Psoas muscle (tissue), 8 donors: Measurements from ENCODE around the gene PEX5. TPM values are rescaled to one million over a fixed set of nuclear protein-coding genes. Genes with fewer than 3 reads are reported as not detected.

Source experiments
- ATAC-seq, 4 donors: fragments of 200-7000 bp; cut with Tn5 transposase; one replicate each; pipeline ENCODE4 v1.9.1; 2020; ENCODE audit warnings: moderate library complexity in 3 of 4, mild to moderate bottlenecking in 2 of 4
- DNase-seq, 2 donors: peaks; one replicate each; pipeline ENCODE4 v3.0.0-alpha.2; 2020
- H3K27ac ChIP-seq: fragments of 200-600 bp; one replicate; pipeline ENCODE4 v1.8.0; 2022
- H3K27me3 ChIP-seq, 3 donors: fragments of 200-600 bp in 1 of 3; one replicate each; pipeline versions ENCODE4 v1.6.1 to v1.8.0; 2013 to 2022; ENCODE audit warnings: low read length in 2 of 3, mild to moderate bottlenecking in 2 of 3, moderate library complexity in 1 of 3; ENCODE audit not compliant: insufficient read depth in 3 of 3
- H3K36me3 ChIP-seq, 2 donors: fragments of 200-600 bp in 1 of 2; one replicate each; pipeline versions ENCODE4 v1.6.1 to v1.8.0; 2013 to 2022; ENCODE audit warnings: low read depth in 1 of 2, mild to moderate bottlenecking in 1 of 2, moderate library complexity in 1 of 2; ENCODE audit not compliant: insufficient read depth in 1 of 2
- H3K4me1 ChIP-seq: fragments of 200-600 bp; one replicate; pipeline ENCODE4 v1.8.0; 2022
- H3K4me3 ChIP-seq: fragments of 200-600 bp; one replicate; pipeline ENCODE4 v1.8.0; 2022; ENCODE audit warnings: mild to moderate bottlenecking
- H3K9me3 ChIP-seq: fragments of 200-600 bp; one replicate; pipeline ENCODE4 v1.8.0; 2022
- CTCF ChIP-seq: fragments of 200-600 bp; IDR thresholded peaks from one replicate; pipeline ENCODE4 v1.8.0; 2022; ENCODE audit warnings: antibody characterized with exemption
- WGBS, 3 donors: extraction: QIAGEN DNeasy Blood & Tissue Kit; methylation state at CpG; one replicate each; pipeline versions ENCODE4 v1.1.6 to v1.1.7; 2013; 5-methylcytosine and 5-hydroxymethylcytosine counted together
- intact Hi-C, 2 donors: fragments of 100-400 bp; cut with DNase I; formaldehyde crosslinking; loops; one replicate each; pipeline versions ENCODE4 v1.11.0 to v1.14.2; 2022
- polyA plus RNA-seq, 3 donors: library from polyadenylated mRNA; stranded (reverse); fragments of 200-250 nt; gene quantifications; one replicate each; pipeline ENCODE4 v1.2.3, GENCODE V29; 2013
- total RNA-seq, 4 donors: library from RNA; stranded (reverse); fragmentation: NEBNext Ultra II Directional in 2 of 4; extraction: Animal tissue kit (Norgen Biotek cat#: 25700) in 2 of 4; gene quantifications; one replicate each; pipeline versions ENCODE4 v1.2.1 to v1.2.4, GENCODE V29; 2021 to 2023
- donor health status: healthy with polysubstance abuse.
- donor health status: DM: no; HTN: no; CAD: no; lungs with moderate emphysema.
- donor health status: Bipolar disorder and iron deficiency.
- donor health status: healthy.
- donor health status: DM: yes; HTN: yes; CAD: no.
- donor health status: DM: no; HTN: no; CAD: no.
- donor health status: DM: no; HTN: no; CAD: no.
- donor health status: DM: yes; HTN: yes; CAD: no.

PEX5 gene
- total and polyA plus RNA-seq, 7 donors = 51.9 to 103 (median 87.7) TPM

DNA sequence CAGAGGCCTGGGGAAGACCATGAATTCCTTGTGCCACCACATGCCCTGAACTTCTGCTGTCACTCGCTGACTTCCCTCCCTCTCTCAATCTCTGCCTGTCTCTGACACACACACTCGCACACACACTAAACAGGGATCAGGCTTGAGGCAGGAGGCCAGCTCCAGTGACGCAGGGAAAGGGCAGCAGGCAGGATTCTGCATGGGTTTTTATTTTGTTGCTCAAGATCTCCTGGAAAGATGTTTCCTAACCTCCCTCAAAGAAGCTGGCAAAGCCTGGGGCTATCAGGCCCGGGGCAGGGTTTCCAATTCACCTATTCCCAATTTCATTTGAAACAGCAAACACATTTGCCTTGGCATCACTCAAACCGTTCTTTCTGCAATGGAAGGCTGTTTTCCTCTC is 27.7 kb upstream of the PEX5 start:
- DNase-seq (no peak), ATAC-seq (peak in 2 of 4 donors; percentile 15 to 16)
- no peak for TF ChIP-seq CTCF
- H3K27ac ChIP-seq = no peak overlapping the region
- 82 to 86% (median 84%) methylated on average over 5 of the region's 5 CpGs for WGBS, 3 donors
- no peaks in the 10 kb centered on the region for H3K4me1 ChIP-seq
- H3K27me3 ChIP-seq = peaks cover 0 to 24% (median 0%) of the 10 kb centered on the region in 3 donors
- intact Hi-C loops = no loop called here
- no peaks in the 10 kb centered on the region for H3K9me3 ChIP-seq
- no peak overlapping the region for H3K4me3 ChIP-seq
- no peaks in the 10 kb centered on the region for H3K36me3 ChIP-seq

DNA sequence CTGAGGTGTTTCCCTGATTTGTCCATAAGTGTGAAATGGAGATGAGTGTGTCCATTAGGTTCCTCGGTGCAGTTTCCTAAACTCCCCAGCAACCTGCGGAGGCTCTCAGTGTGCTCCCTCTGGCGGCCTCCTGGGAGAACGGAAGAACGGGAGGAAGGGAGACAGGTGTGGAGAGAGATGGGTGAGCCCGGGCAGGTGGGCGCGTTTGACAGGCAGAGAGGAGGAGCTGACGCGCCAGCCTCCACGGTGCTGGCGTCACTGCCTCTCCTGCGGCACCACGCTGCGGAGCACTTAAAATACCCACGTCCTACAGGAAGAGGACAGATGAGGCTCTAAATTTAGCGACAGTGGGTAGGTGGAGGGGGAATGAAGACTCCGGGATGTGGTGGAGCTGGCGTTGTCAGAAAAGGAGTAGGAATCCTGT is 26.8 kb upstream of the PEX5 start:
- DNase-seq (no peak), ATAC-seq (peak; percentile 39 to 75 (median 70))
- intact Hi-C loops = no loop called here
- no peaks in the 10 kb centered on the region for H3K36me3 ChIP-seq
- H3K4me1 ChIP-seq = no peaks in the 10 kb centered on the region
- H3K27me3 ChIP-seq = peaks cover 0 to 24% (median 0%) of the 10 kb centered on the region in 3 donors
- no peak overlapping the region for H3K27ac ChIP-seq
- 6 to 7% (median 6%) methylated on average over 19 of the region's 19 CpGs for WGBS, 3 donors
- H3K9me3 ChIP-seq = no peaks in the 10 kb centered on the region
- no peak overlapping the region for H3K4me3 ChIP-seq
- peak; percentile 42 for TF ChIP-seq CTCF

GRCh38 chr12:7169951-7170350 is 19.5 kb upstream of the PEX5 start:
- H3K4me3 ChIP-seq = no peak overlapping the region
- H3K36me3 ChIP-seq = no peaks in the 10 kb centered on the region
- TF ChIP-seq CTCF = no peak
- DNase-seq (no peak), ATAC-seq (no peak)
- no peaks in the 10 kb centered on the region for H3K9me3 ChIP-seq
- H3K27ac ChIP-seq = no peak overlapping the region
- peaks cover 0 to 14% (median 3%) of the 10 kb centered on the region in 3 donors for H3K27me3 ChIP-seq
- H3K4me1 ChIP-seq = no peaks in the 10 kb centered on the region
- intact Hi-C loops = no loop called here

GRCh38 chr12:7171854-7172253 is 17.6 kb upstream of the PEX5 start:
- TF ChIP-seq CTCF = no peak
- H3K36me3 ChIP-seq = no peaks in the 10 kb centered on the region
- H3K9me3 ChIP-seq = no peaks in the 10 kb centered on the region
- no peak for ATAC-seq
- intact Hi-C loops = no loop called here
- no peak overlapping the region for H3K4me3 ChIP-seq
- H3K27me3 ChIP-seq = peaks cover 0 to 22% (median 3%) of the 10 kb centered on the region in 3 donors
- 34 to 68% (median 60%) methylated on average over 1 of the region's 1 CpG for WGBS, 3 donors
- no peak for DNase-seq
- no peak overlapping the region for H3K27ac ChIP-seq
- no peaks in the 10 kb centered on the region for H3K4me1 ChIP-seq

GRCh38 chr12:7175493-7175892 is 14.0 kb upstream of the PEX5 start:
- TF ChIP-seq CTCF = no peak
- ATAC-seq = no peak
- DNase-seq = no peak
- Histone ChIP-seq H3K27ac (no peak overlapping the region), H3K27me3 (peaks cover 0 to 23% (median 3%) of the 10 kb centered on the region in 3 donors), H3K4me3 (no peak overlapping the region), H3K36me3 (no peaks in the 10 kb centered on the region), H3K9me3 (no peaks in the 10 kb centered on the region), H3K4me1 (no peaks in the 10 kb centered on the region)
- intact Hi-C loops = no loop called here
